ENCODE measurements around the gene KRTAP5-5.

DNA sequence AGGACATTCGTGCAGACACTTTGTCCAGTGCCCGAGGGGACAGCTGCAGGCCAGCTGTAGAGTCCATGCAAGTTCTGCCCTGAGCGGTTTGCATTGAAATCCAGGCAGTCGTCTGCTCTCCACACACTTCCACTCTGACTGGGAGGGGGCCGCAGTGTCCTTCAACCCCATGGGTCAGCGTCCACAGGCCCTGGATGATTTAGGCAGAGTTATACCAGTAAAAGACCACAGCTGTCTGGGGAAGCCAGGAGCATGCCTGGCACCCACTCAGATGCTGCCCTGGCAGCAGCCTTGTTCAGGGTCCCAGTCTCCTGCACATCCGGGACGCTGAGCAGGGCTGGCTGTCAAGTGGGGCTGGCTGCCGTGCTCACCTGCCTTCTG lies 26.5 kb downstream of the KRTAP5-5 start:
- TF ChIP-seq, protein P1, sequence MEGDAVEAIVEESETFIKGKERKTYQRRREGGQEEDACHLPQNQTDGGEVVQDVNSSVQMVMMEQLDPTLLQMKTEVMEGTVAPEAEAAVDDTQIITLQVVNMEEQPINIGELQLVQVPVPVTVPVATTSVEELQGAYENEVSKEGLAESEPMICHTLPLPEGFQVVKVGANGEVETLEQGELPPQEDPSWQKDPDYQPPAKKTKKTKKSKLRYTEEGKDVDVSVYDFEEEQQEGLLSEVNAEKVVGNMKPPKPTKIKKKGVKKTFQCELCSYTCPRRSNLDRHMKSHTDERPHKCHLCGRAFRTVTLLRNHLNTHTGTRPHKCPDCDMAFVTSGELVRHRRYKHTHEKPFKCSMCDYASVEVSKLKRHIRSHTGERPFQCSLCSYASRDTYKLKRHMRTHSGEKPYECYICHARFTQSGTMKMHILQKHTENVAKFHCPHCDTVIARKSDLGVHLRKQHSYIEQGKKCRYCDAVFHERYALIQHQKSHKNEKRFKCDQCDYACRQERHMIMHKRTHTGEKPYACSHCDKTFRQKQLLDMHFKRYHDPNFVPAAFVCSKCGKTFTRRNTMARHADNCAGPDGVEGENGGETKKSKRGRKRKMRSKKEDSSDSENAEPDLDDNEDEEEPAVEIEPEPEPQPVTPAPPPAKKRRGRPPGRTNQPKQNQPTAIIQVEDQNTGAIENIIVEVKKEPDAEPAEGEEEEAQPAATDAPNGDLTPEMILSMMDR (IDR thresholded peaks at IDR 0.05): no peak
- no peak for TF ChIP-seq TCF7 (CRISPR knock-in tag; IDR thresholded peaks at IDR 0.05; ENCODE audit: low read depth)
- TF ChIP-seq, protein P2, sequence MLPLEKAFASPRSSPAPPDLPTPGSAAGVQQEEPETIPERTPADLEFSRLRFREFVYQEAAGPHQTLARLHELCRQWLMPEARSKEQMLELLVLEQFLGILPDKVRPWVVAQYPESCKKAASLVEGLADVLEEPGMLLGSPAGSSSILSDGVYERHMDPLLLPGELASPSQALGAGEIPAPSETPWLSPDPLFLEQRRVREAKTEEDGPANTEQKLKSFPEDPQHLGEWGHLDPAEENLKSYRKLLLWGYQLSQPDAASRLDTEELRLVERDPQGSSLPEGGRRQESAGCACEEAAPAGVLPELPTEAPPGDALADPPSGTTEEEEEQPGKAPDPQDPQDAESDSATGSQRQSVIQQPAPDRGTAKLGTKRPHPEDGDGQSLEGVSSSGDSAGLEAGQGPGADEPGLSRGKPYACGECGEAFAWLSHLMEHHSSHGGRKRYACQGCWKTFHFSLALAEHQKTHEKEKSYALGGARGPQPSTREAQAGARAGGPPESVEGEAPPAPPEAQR (CRISPR knock-in tag; IDR thresholded peaks at IDR 0.05): no peak
- no peak for TF ChIP-seq SP1 (CRISPR knock-in tag; conservative IDR thresholded peaks at IDR 0.05)
